K562 (cell line): ENCODE measurements around the gene RELL1. TPM values are rescaled to one million over a fixed set of nuclear protein-coding genes. Genes with fewer than 3 reads are reported as not detected.

Experiments
- ATAC-seq: fragments of 200-7000 bp; cut with Tn5 transposase; 3 replicates; pipeline ENCODE4 v1.9.1; 2020; ENCODE audit warnings: moderate library complexity
- Bru-seq: library from RNA; stranded (reverse); fragments of 400-500 nt; gene quantifications from one replicate; lab custom pipeline; 2021; lab: Mats Ljungman, UMichigan
- BruChase-seq, 2 experiments: library from RNA; stranded (reverse); fragments of 400-500 nt; gene quantifications; one replicate each; lab custom pipeline; 2021; lab: Mats Ljungman, UMichigan
- BruUV-seq: library from RNA; stranded (reverse); fragments of 400-500 nt; replicated peaks from 2 replicates; lab custom pipeline; 2021; lab: Mats Ljungman, UMichigan
- CTCF ChIA-PET: fragments of 300-600 bp; formaldehyde crosslinking; extraction: SDS; loops from one replicate; lab custom pipeline; 2021; ENCODE audit warnings: low intra/inter-chr PET ratio; lab: Yijun Ruan, JAX
- POLR2A ChIA-PET: fragments of 300-600, 350-650 bp; sonication (Branson Sonifier 250); formaldehyde crosslinking; extraction: SDS; loops from one replicate; lab custom pipeline; 2021; ENCODE audit warnings: antibody characterized with exemption, inconsistent platforms; lab: Yijun Ruan, JAX
- DNase-seq, 4 experiments: peaks; one replicate each; pipeline versions ENCODE4 v3.0.0 to v3.0.0-alpha.2; 2011 to 2018; ENCODE audit warnings: low spot score in 3 of 4, mixed read lengths in 3 of 4; ENCODE audit errors: extremely low read depth in 1 of 4
- FAIRE-seq: peaks from 2 replicates; lab custom pipeline; 2011; peaks lifted over from hg19 to GRCh38; lab: Jason Lieb, UNC
- H2AFZ ChIP-seq: 2 replicates; pipeline ENCODE4 v1.6.0; 2011; ENCODE audit warnings: low read depth, low read length, control low read depth, inconsistent platforms
- H3K27ac ChIP-seq: fragments of 200-600 bp; 3 replicates; pipeline ENCODE4 v1.8.0; 2011; ENCODE audit warnings: low read depth, mild to moderate bottlenecking, control low read depth, inconsistent platforms, low read length, moderate library complexity, mixed read lengths; ENCODE audit errors: extremely low read depth
- H3K27me3 ChIP-seq, 2 experiments: fragments of 300-600 bp in 1 of 2; 2 replicates in 1 of 2; 3 replicates in 1 of 2; pipeline versions ENCODE4 v1.6.0 to v1.8.0; 2011; ENCODE audit warnings: inconsistent platforms in 2 of 2, low read length in 2 of 2, mild to moderate bottlenecking in 1 of 2, mixed read lengths in 1 of 2, moderate library complexity in 1 of 2; ENCODE audit not compliant: control insufficient read depth in 2 of 2, insufficient read depth in 2 of 2
- H3K36me3 ChIP-seq: fragments of 300-600 bp; 3 replicates; pipeline ENCODE4 v1.8.0; 2011; ENCODE audit warnings: mild to moderate bottlenecking, low read length, inconsistent platforms; ENCODE audit not compliant: control insufficient read depth, insufficient read depth
- H3K4me1 ChIP-seq, 2 experiments: fragments of 200-600 bp in 1 of 2; replicated peaks in 1 of 2; 2 replicates in 1 of 2; 3 replicates in 1 of 2; pipeline versions ENCODE4 v1.5.1 to v1.8.0; 2011; ENCODE audit warnings: inconsistent platforms in 2 of 2, low read length in 2 of 2, mild to moderate bottlenecking in 1 of 2, mixed read lengths in 1 of 2, moderate library complexity in 1 of 2; ENCODE audit not compliant: control insufficient read depth in 2 of 2, insufficient read depth in 2 of 2
- H3K4me2 ChIP-seq: 2 replicates; pipeline ENCODE4 v1.6.1; 2011; ENCODE audit warnings: low read length, control low read depth, inconsistent platforms, mixed read lengths; ENCODE audit not compliant: insufficient read depth
- H3K4me3 ChIP-seq: fragments of 200-600 bp; sonication (generic), shearing (Covaris generic); 2 replicates; pipeline ENCODE4 v1.5.1; 2016; ENCODE audit warnings: control low read depth, inconsistent platforms
- H3K79me2 ChIP-seq: fragments of 200-600 bp; 3 replicates; pipeline ENCODE4 v1.8.0; 2011; ENCODE audit warnings: low read length, inconsistent platforms; ENCODE audit not compliant: control insufficient read depth, insufficient read depth
- H3K9ac ChIP-seq, 2 experiments: 2 replicates each; pipeline versions ENCODE4 v1.6.0 to v1.6.1; 2011; ENCODE audit warnings: low read depth in 2 of 2, low read length in 2 of 2, control low read depth in 1 of 2, inconsistent platforms in 1 of 2, mild to moderate bottlenecking in 1 of 2, mixed read lengths in 1 of 2; ENCODE audit not compliant: insufficient read depth in 1 of 2
- H3K9me1 ChIP-seq: one replicate; pipeline ENCODE4 v1.6.0; 2011; ENCODE audit warnings: inconsistent platforms, mild to moderate bottlenecking, low read length, moderate library complexity; ENCODE audit not compliant: control insufficient read depth, insufficient read depth
- H3K9me3 ChIP-seq: replicated peaks from 2 replicates; pipeline ENCODE4 v1.5.1; 2011; ENCODE audit warnings: low read depth, low read length, inconsistent platforms; ENCODE audit not compliant: control insufficient read depth, insufficient read depth
- H4K20me1 ChIP-seq: replicated peaks from 2 replicates; pipeline ENCODE4 v1.6.1; 2011; ENCODE audit warnings: low read length, inconsistent platforms, mixed read lengths; ENCODE audit not compliant: control insufficient read depth, insufficient read depth
- MAX ChIP-seq: sonication (generic); formaldehyde crosslinking; IDR thresholded peaks from 2 replicates; pipeline ENCODE4 v1.9.0; 2022; ENCODE audit warnings: mild to moderate bottlenecking, missing genetic modification reagents
- MXI1 ChIP-seq: IDR thresholded peaks from 2 replicates; pipeline ENCODE4 v1.6.1; 2011; ENCODE audit warnings: low read depth, mild to moderate bottlenecking, improper control_type of control experiment, low read length
- RB1 ChIP-seq: fragments of 450-650 bp; IDR thresholded peaks from 2 replicates; pipeline ENCODE4 v1.6.1; 2017; ENCODE audit warnings: low read depth, mild to moderate bottlenecking
- RBFOX2 ChIP-seq: fragments of 200-400 bp; formaldehyde crosslinking; IDR thresholded peaks from 2 replicates; pipeline ENCODE4 v1.6.1; 2017; ENCODE audit warnings: low read depth, mild to moderate bottlenecking, low read length, moderate library complexity
- TFAP4 ChIP-seq: sonication (generic); formaldehyde crosslinking; IDR thresholded peaks from 2 replicates; pipeline ENCODE4 v1.8.0; 2022; ENCODE audit warnings: missing genetic modification reagents, mild to moderate bottlenecking, moderate library complexity, borderline replicate concordance
- ZFP1 ChIP-seq: fragments of 450-650 bp; formaldehyde crosslinking; IDR thresholded peaks from 2 replicates; pipeline ENCODE4 v1.4.0; 2020; ENCODE audit warnings: mild to moderate bottlenecking, mixed read lengths
- ZNF175 ChIP-seq: fragments of 200-800 bp; sonication (Bioruptor generic); IDR thresholded peaks from 2 replicates; pipeline ENCODE4 v1.6.1; 2016; ENCODE audit warnings: low read depth, mild to moderate bottlenecking, missing genetic modification characterization, missing compliant biosample characterization
- ZNF263 ChIP-seq: sonication (generic); formaldehyde crosslinking; IDR thresholded peaks from 2 replicates; pipeline ENCODE4 v1.8.0; 2022; ENCODE audit warnings: mild to moderate bottlenecking, missing genetic modification reagents, borderline replicate concordance
- WGBS: fragments of 100-300 bp; shearing (Covaris generic); methylation state at CpG from one replicate; pipeline ENCODE4 v1.1.6; 2016; ENCODE audit warnings: low coverage, mixed read lengths; ENCODE audit not compliant: insufficient coverage; ENCODE audit errors: missing lambda C conversion rate; 5-methylcytosine and 5-hydroxymethylcytosine counted together
- in situ Hi-C: fragments of 300-500 bp; cut with MboI; formaldehyde crosslinking; loops from 4 replicates; pipeline ENCODE4 v1.15.0; 2018; ENCODE audit warnings: inconsistent platforms, mixed read lengths
- intact Hi-C: fragments of 100-400 bp; cut with micrococcal nuclease; formaldehyde crosslinking; loops from 2 replicates; pipeline ENCODE4 v1.14.2; 2022
- long read RNA-seq, 3 experiments: library from polyadenylated mRNA in 2 of 3; library from RNA in 1 of 3; unstranded in 2 of 3; stranded (forward) in 1 of 3; transcript quantifications; one replicate each; pipeline ENCODE4 v2.0.0, GENCODE V29; 2019 to 2022
- polyA minus RNA-seq, 3 experiments: library from RNA; depleted of rRNA, polyadenylated mRNA; stranded (reverse); fragments of >200 nt; gene quantifications; 2 replicates each; pipeline ENCODE4 v1.2.3, GENCODE V29; 2011
- polyA plus RNA-seq, 8 experiments: library from polyadenylated mRNA; depleted of rRNA in 4 of 8; stranded (reverse) in 5 of 8; unstranded in 3 of 8; fragments of >200 nt; fragmentation: Nextera tagmentation in 2 of 8; fragmentation: Illumina TruSeq in 1 of 8; extraction: Ambion mirVana in 2 of 8; extraction: Trizol in 1 of 8; gene quantifications; 2 replicates each; pipeline versions ENCODE4 v1.2.1 to v1.2.3, GENCODE V29; 2011 to 2014; ENCODE audit warnings: inconsistent platforms in 1 of 8, missing spikeins in 1 of 8
- total RNA-seq, 7 experiments: library from RNA; depleted of rRNA in 6 of 7; stranded (reverse); fragments of >200 nt in 6 of 7; fragmentation: Illumina TruSeq in 2 of 7; extraction: Trizol in 2 of 7; gene quantifications; 2 replicates each; pipeline versions ENCODE4 v1.2.1 to v1.2.3, GENCODE V29; 2011 to 2021; ENCODE audit warnings: low replicate concordance in 1 of 7

RELL1 gene
- total RNA-seq (2011; cell fraction: chromatin; rRNA removed; ENCODE audit: low replicate concordance) = 2.9 and 3.0 TPM in 2 replicates
- 2.3 and 4.3 TPM in 2 replicates for total RNA-seq (2011; cell fraction: nucleolus; rRNA removed)
- total RNA-seq (2011; cell fraction: nucleoplasm; rRNA removed) = 5.0 and 5.3 TPM in 2 replicates
- total RNA-seq (2014; rRNA removed) (3.5 and 4.1 TPM in 2 replicates), total RNA-seq (2014; rRNA removed; fragmentation: Illumina TruSeq; extraction: Trizol) (1.5 and 1.9 TPM in 2 replicates), total RNA-seq (2015; rRNA removed; fragmentation: Illumina TruSeq; extraction: Trizol) (1.8 and 2.0 TPM in 2 replicates), total RNA-seq (2021) (2.0 and 2.3 TPM in 2 replicates), polyA plus RNA-seq (2011; rRNA removed) (0.75 and 1.2 TPM in 2 replicates), polyA plus RNA-seq (2014; fragmentation: Illumina TruSeq; extraction: Trizol) (0.52 and 0.61 TPM in 2 replicates), polyA plus RNA-seq (2014; fragmentation: Nextera tagmentation; extraction: Ambion mirVana) (under 1 TPM in 1 of 2 experiments, not detected in 1; 0.06 TPM), polyA plus RNA-seq (2014; rRNA removed) (1.4 and 1.8 TPM in 2 replicates), polyA minus RNA-seq (2011; rRNA and poly(A)+ RNA removed) (3.3 and 3.4 TPM in 2 replicates), Bru-seq, nascent RNA (percentile 51 among the genes with signal in this experiment), BruChase-seq, experiment 1, labeled RNA remaining after a 2-hour chase (percentile 51 among the genes with signal in this experiment), BruChase-seq, experiment 2, labeled RNA remaining after a 6-hour chase (percentile 49 among the genes with signal in this experiment)
- polyA plus RNA-seq (2011; cell fraction: cytosol; rRNA removed) = 0.73 and 1.2 TPM in 2 replicates
- polyA plus RNA-seq (2011; cell fraction: nucleus; rRNA removed) = 0.98 and 1.2 TPM in 2 replicates
- 0.48 TPM in 2 replicates for polyA plus RNA-seq (2012)
- polyA minus RNA-seq (2011; cell fraction: cytosol; rRNA and poly(A)+ RNA removed) = 1.9 and 2.3 TPM in 2 replicates
- 1.1 and 1.2 TPM in 2 replicates for polyA minus RNA-seq (2011; cell fraction: nucleus; rRNA and poly(A)+ RNA removed)
- long read RNA-seq, experiment 1, partial matches to known transcripts = 0 of 2 reads
- long read RNA-seq, experiment 1, other reads (novel, unspliced or antisense) = 1 of 2 reads
- long read RNA-seq, experiment 2, partial matches to known transcripts = 0 of 1 reads
- long read RNA-seq, experiment 2, other reads (novel, unspliced or antisense) = 0 of 1 reads
- long read RNA-seq, experiment 3, partial matches to known transcripts = 0 of 2 reads
- long read RNA-seq, experiment 3, other reads (novel, unspliced or antisense) = 2 of 2 reads

GRCh38 chr4:37686373-37687193, at the start of gene RELL1:
Gene RELL1 (minus strand): TSS chr4:37686376. CDS start chr4:37686287, 89 bp downstream.
- Histone ChIP-seq H4K20me1 (no peaks in the 10 kb centered on the region), H3K9me1 (no peaks in the 10 kb centered on the region), H3K27me3 (no peaks in the 10 kb centered on the region; a peak in 2 of 5 replicates), H3K79me2 (no peaks in the 10 kb centered on the region), H3K36me3 (no peaks in the 10 kb centered on the region), H3K9me3 (no peaks in the 10 kb centered on the region), H3K4me1 (peaks cover 9 to 14% of the 10 kb centered on the region in 2 experiments; a peak in 4 of 5 replicates), H3K27ac (peak within 1 kb of the TSS; percentile 53; the same call in 1 of the 3 replicates), H2AFZ (peak within 1 kb of the TSS; percentile 91), H3K4me3 (peak within 1 kb of the TSS; percentile 64), H3K9ac (peak within 1 kb of the TSS; percentile 74 to 92), H3K4me2 (peak within 1 kb of the TSS; percentile 81)
- ATAC-seq = peak; percentile 94
- FAIRE-seq = peak; percentile 97
- POLR2A ChIA-PET = interaction anchor here (0.6 kb wide), 1 partner anchor 137 kb away, joined by 3 read pairs; no protein-coding TSS in a partner anchor
- intact Hi-C loops (loop anchor here (10.0 kb wide), 1 partner anchor 82 kb away; no protein-coding TSS in a partner anchor), in situ Hi-C loops (no loop called here)
- no TSS peak for BruUV-seq
- CTCF ChIA-PET = no interaction called here
- 1% methylated on average over 29 of the region's 58 CpGs for WGBS
- DNase-seq = peak; percentile 96 to 98 (median 98)
- TF ChIP-seq MXI1 (no peak), TFAP4 (CRISPR knock-in tag) (peak; percentile 58), MAX (CRISPR knock-in tag) (peak; percentile 97), RBFOX2 (peak; percentile 17; the same call in 1 of the 2 replicates), RB1 (0 out of 2 replicates have a peak, but pooled peaks have one; percentile 16), ZFP1 (CRISPR knock-in tag) (0 out of 2 replicates have a peak, but pooled peaks have one; percentile 17), ZNF263 (no peak), ZNF175 (CRISPR knock-in tag) (no peak)
